Omental fat pad (tissue), 4 donors: ENCODE measurements around the gene DMKN. TPM values are rescaled to one million over a fixed set of nuclear protein-coding genes. Genes with fewer than 3 reads are reported as not detected.
"Not testable (repeated sequence)": the region's sequence is repeated elsewhere in the genome, so short reads cannot be mapped to it uniquely, and the experiment has no call there.

ENCODE experiments used
- ATAC-seq: fragments of 150-250 bp; one replicate; pipeline ENCODE4 v1.9.1; 2016; ENCODE audit warnings: mild to moderate bottlenecking, moderate library complexity; ENCODE audit not compliant: low FRiP score
- DNase-seq: peaks from one replicate; pipeline ENCODE4 v3.0.0-alpha.2; 2019; ENCODE audit warnings: low spot score
- CTCF ChIP-seq, 3 donors: fragments of 450-650 bp; IDR thresholded peaks; one replicate each; pipeline ENCODE4 v1.5.1; 2016 to 2017; ENCODE audit warnings: antibody characterized with exemption in 3 of 3, mild to moderate bottlenecking in 3 of 3, moderate library complexity in 2 of 3
- total RNA-seq, 4 donors: library from RNA; depleted of rRNA; stranded (reverse); fragments of >200 nt; gene quantifications; one replicate each; pipeline ENCODE4 v1.1.0, GENCODE V29; 2016

Gene DMKN
- total RNA-seq, 4 donors from 2014 or later, result 2.8 to 48.9 (median 33.8) TPM

DNA sequence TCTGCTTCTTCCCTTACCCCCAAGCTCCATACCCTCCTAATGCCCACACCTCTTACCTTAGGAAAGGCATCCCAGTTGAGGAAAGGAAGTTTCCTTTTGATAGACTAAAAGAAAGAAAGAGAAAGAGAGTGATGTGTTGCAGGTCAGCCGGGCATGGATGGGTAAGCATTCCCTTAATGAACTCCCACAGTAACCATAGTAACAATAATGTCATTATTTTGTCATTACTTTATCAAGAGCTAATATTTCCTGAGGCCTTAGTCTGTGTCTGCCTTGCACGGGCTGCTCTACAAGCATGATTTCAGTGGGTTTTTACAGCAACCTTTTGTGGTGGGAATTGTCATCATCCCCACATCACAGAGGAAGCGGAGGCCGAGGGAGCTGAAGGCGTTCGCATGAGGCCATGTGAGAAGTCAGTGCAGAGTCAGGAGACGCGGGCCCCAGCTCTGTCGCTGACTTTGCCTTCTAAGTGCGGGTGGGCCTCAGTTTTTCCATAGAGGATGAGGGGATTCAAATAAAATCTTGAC lies 25.7 kb downstream of the DMKN start:
- ATAC-seq (no peak), DNase-seq (no peak)
- no peak for TF ChIP-seq CTCF (IDR thresholded peaks at IDR 0.05)

DNA sequence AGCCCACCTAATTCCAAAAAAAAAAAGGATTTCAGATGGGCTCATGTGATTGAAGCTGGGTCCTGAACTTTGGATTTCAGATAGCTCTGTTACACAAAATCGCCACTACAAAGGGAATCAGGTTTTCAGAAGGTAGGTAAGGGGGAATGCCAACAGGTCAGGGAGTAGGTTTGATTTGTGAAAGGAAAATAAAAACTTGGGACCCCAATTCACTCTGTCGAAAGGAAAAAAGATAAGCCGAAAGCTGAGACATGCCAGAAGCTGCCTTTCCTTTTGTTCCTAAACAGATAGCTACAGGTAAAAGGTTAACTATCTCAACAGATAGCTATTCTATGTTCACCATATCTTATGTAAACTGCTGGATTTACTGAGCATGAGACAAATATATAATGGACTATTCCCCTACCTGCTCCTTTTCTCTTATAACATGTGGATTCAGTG lies 27.2 kb downstream of the DMKN start:
- DNase-seq, result no peak
- ATAC-seq, result no peak
- TF ChIP-seq CTCF (IDR thresholded peaks at IDR 0.05), result no peak

DNA sequence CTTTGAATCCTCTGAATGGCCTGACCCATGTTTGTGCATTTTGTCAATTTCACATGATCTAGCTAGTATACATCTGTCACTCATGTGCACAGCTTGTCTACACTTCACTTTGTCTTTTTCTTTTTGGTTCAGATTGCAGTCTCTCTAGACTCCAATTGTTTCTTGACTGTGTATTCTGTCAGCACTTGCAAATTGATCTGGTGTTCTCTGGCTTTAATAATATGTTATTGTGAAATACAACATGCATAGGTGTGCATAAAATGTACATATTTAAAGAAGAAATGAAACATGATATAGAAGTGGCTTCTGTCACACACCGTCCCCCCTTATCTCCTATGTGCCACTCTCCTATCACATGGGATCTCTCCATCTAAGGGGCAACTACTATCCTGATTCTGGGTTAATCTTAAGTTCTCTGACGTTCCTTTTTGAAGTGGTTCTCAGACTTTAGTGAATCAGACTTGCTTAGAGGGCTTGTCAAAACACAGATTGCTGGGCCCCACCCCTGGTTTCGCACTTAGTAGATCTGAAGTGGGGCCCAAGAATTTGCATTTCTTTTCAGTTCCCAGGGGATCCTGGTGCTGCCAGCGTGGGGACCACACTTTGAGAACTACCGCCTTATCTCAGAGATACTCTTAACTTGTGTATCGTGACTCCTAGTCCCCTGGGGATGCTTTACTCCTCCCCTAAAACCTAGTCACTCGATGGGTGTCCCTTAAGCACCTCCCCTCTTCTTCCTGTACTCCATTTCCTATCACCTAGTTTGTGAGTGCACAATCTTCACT lies 29.0 kb downstream of the DMKN start:
- DNase-seq (no peak), ATAC-seq (no peak)

GRCh38 chr19:35483089-35483488 lies 30.4 kb downstream of the DMKN start:
- no peak for ATAC-seq
- no peak for DNase-seq
- TF ChIP-seq CTCF (IDR thresholded peaks at IDR 0.05), result no peak

More for the DNA sequence above, 29.0 kb downstream of the DMKN start:
- no peak for TF ChIP-seq CTCF (IDR thresholded peaks at IDR 0.05)

DNA sequence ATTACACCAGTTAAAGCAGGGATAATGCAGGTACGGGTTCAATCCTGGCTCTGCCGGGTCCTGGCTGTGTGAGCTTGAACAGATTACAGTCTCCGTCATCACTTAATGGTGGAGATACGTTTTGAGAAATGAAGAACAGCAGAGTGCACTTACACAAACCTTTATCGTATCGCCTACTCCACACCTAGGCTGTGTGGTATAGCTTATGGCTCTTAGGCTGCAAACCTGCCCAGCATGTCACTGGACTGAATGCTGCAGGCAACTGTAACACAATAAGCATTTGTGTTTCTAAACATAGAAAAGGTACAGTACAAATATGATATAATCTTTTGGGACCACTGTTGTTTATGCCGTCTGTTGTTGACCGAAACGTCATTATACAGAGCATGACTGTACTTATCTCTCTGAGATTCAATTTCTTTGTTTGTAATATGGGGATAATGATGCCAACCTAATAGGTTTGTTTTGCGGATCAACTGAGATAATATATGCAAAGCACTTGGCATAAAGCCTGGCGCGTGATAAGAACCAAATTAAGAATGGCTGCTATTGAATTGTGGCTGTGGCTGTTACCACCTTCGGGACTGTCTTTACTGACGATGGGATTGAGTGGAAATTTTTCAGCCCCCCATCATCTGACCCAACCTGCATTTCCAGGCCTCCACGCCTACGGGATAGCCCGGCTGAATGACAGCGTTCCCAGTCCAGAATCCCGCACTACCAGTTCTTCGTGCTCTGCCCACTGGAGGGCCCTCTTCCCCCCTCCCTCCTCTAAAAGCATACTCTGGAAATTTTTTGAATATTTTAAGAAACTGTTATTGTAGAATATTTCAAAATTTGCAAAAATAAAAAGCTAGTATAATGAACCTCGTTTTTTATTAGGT lies 34.4 kb downstream of the DMKN start:
- no peak for DNase-seq
- ATAC-seq, result no peak
- no peak for TF ChIP-seq CTCF (IDR thresholded peaks at IDR 0.05)

DNA sequence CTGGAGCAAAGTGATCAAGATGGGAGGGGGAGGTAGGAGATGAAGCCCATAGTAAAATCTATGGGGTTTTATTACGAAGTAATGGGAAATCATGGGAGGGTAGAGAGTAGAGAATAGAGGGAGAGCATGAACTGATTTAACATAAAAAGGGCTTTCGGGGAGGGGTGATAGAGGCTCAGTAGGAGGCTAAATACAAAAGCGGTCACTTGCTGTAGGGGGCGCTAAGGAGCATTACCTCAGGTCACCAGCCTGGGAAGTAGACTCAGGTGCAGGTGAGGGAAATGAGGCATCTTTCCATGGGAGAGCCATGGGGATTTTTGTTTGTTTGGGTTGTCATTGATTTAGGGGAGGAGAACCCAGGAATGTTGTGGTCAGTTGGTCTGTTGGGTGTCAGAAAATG lies 37.3 kb downstream of the DMKN start:
- DNase-seq (no peak), ATAC-seq (no peak)
- TF ChIP-seq CTCF (IDR thresholded peaks at IDR 0.05), result no peak

- ATAC-seq, DNase-seq: not testable (repeated sequence)
These were observed 38.9 kb downstream of the DMKN start for GRCh38 chr19:35474594-35474993.
